GM20000 (cell line): ENCODE measurements around the gene SCN1A.
A peak's percentile ranks its signal among the peaks of the same experiment; 100 is the strongest.

Experiments used
- DNase-seq: peaks from one replicate; pipeline ENCODE4 v3.0.0; 2012; ENCODE audit warnings: low spot score
- CTCF ChIP-seq: IDR thresholded peaks from 2 replicates; pipeline ENCODE4 v1.5.1; 2012; ENCODE audit warnings: mild to moderate bottlenecking, control low read depth; ENCODE audit errors: extremely low read depth, missing control alignments

SCN1A gene

GRCh38 chr2:166060191-166060590 lies 67.6 kb downstream of the SCN1A start:
- no peak for DNase-seq

GRCh38 chr2:166057370-166058164 lies 70.3 kb downstream of the SCN1A start:
- peak; percentile 5 for DNase-seq
- TF ChIP-seq CTCF: no peak

More at GRCh38 chr2:166060191-166060590, 67.6 kb downstream of the SCN1A start:
- no peak for TF ChIP-seq CTCF

- no peak for DNase-seq
- no peak for TF ChIP-seq CTCF
Measured at GRCh38 chr2:166044853-166045483, 82.9 kb downstream of the SCN1A start.

GRCh38 chr2:166042768-166043390 lies 84.9 kb downstream of the SCN1A start:
- DNase-seq: no peak
- no peak for TF ChIP-seq CTCF

GRCh38 chr2:166042356-166042755 lies 85.5 kb downstream of the SCN1A start:
- TF ChIP-seq CTCF: no peak
- DNase-seq: no peak

- TF ChIP-seq CTCF: no peak
- no peak for DNase-seq
Measured at GRCh38 chr2:166041613-166042012, 86.2 kb downstream of the SCN1A start.

GRCh38 chr2:166032361-166032760 lies 95.5 kb downstream of the SCN1A start:
- no peak for DNase-seq
- TF ChIP-seq CTCF: no peak
